H1 (cell line): ENCODE results near the gene CD34. TPM values are rescaled to one million over a fixed set of nuclear protein-coding genes. Genes with fewer than 3 reads are reported as not detected.

Experiments
- CHD7 ChIP-seq: fragments of 300-600 bp; sonication (generic); IDR thresholded peaks from 2 replicates; pipeline ENCODE4 v1.7.1; 2012; ENCODE audit warnings: low read length, moderate library complexity, mild to moderate bottlenecking, inconsistent platforms; ENCODE audit not compliant: insufficient replicate concordance
- SIX5 ChIP-seq: IDR thresholded peaks from 2 replicates; pipeline ENCODE4 v1.6.1; 2011; ENCODE audit warnings: mild to moderate bottlenecking, low read depth, low read length
- SP4 ChIP-seq: IDR thresholded peaks from 2 replicates; pipeline ENCODE4 v1.6.1; 2012; ENCODE audit warnings: low read length, inconsistent platforms
- polyA plus RNA-seq, 7 experiments: library from polyadenylated mRNA; depleted of rRNA in 3 of 7; stranded (reverse) in 5 of 7; unstranded in 2 of 7; fragments of >200 nt in 5 of 7; fragments of 200-250 nt in 2 of 7; gene quantifications; 1 replicate in 5 of 7; 2 replicates in 1 of 7; 4 replicates in 1 of 7; pipeline versions ENCODE4 v1.2.1 to v1.2.3, GENCODE V29; 2011 to 2013; ENCODE audit warnings: missing spikeins in 2 of 7, mixed read lengths in 2 of 7
- total RNA-seq: library from RNA; stranded (reverse); fragmentation: NEBNext Ultra II Directional; extraction: Animal tissue kit (Norgen Biotek cat#: 25700); gene quantifications from 2 replicates; pipeline ENCODE4 v1.2.1, GENCODE V29; 2021

Gene CD34
- total and polyA plus RNA-seq, 2 of the 8 experiments (the other 6 are each of a cell fraction or from before 2014, with no cell fraction given) = 0.39 to 0.54 TPM

DNA sequence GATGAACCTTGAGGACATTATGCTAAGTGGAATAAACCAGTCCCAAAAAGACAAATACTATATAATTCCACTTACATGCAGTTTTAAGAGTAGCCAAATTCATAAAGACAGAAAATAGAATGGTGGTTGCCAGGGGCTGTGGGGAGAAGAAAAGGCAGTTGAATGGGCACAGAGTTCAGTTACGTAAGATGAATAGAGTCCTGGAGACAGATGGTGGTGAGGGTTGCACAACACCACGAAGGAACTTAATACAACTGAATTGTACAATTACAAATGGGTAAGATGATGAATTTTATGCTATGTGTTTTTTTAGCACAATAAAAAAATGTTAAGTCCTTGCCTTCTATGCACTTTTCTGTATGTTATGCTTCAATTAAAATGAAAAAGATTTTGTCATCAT, 66.6 kb downstream of the CD34 start (continued):
- TF ChIP-seq SIX5 (no peak), SP4 (no peak), CHD7 (no peak)
- TF ChIP-seq, all 59 proteins: peak for 0
